ENCODE results near the gene GTF3C5. TPM values are rescaled to one million over a fixed set of nuclear protein-coding genes. Genes with fewer than 3 reads are reported as not detected.

The GTF3C5 gene
- total and polyA plus RNA-seq, 9 of the 15 experiments (the other 6 are each of a cell fraction or from before 2014, with no cell fraction given), result 3.8 to 118 (median 83.7) TPM

DNA sequence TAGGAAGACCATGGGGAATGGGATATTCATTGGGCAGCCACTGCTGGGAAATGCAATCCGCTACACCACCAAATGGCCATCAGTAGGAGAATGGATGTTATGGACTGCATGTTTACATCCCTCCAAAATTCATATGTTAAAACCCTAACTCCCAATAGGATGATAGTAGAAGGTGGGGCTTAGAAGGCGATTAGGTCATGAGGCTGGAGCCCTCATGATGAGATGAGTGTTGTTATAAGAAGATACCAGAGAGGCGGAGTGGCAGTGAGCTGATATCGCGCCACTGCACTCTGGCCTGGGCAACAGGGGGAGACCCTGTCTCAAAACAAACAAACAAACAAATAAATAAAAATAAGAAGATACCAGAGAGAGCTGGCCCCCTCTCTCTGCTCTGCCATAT, 16.1 kb upstream of the GTF3C5 start:
- no peaks in the 10 kb centered on the region for H3K9me1 ChIP-seq (ENCODE audit: control insufficient read depth, insufficient read depth, low read length)
- intact Hi-C loops (cut with micrococcal nuclease), result loop anchor here (10.0 kb wide), 1 partner anchor 1150 kb away; the partner anchor contains the start of gene RNU6ATAC
- H3K4me2 ChIP-seq (ENCODE audit: insufficient read depth, low read length), result no peak overlapping the region
- in situ Hi-C loops (cut with MboI), result no loop called here
- no peaks in the 10 kb centered on the region for H3K79me2 ChIP-seq (ENCODE audit: control insufficient read depth, insufficient read depth, low read length)
- H3K36me3 ChIP-seq (ENCODE audit: control insufficient read depth, insufficient read depth, low read length), result no peaks in the 10 kb centered on the region
- ChIA-PET POLR2A (interaction anchor here (1.0 to 2.4 kb wide), 2 partner anchors 10 to 16 kb away, joined by 3 to 11 read pairs; partner anchors contain the start of gene GTF3C5), CTCF (ENCODE audit: low intra/inter-chr PET ratio) (no interaction called here)
- peak overlapping the region; percentile 16; the same call in 1 of the 3 replicates for H3K27ac ChIP-seq (ENCODE audit: extremely low read depth, low read depth, low read length)
- H2AFZ ChIP-seq (ENCODE audit: low read depth, low read length), result peak overlapping the region; percentile 69
- peak; percentile 37 for FAIRE-seq
- DNase-seq (ENCODE audit: extremely low read depth in 1 of 4, low spot score in 3 of 4), result peak in 1 of 4 experiments; percentile 34
- peaks cover 0 to 14% of the 10 kb centered on the region in 2 experiments; a peak in 2 of 5 replicates for H3K4me1 ChIP-seq (replicated peaks in 1 of 2; ENCODE audit: control insufficient read depth in 2 of 2, insufficient read depth in 2 of 2, low read length in 2 of 2)
- BruUV-seq (replicated peaks), result no TSS peak
- H3K4me3 ChIP-seq, result no peak overlapping the region
- 47% methylated on average over 5 of the region's 5 CpGs for WGBS (ENCODE audit: insufficient coverage, low coverage, missing lambda C conversion rate)
- no peaks in the 10 kb centered on the region for H4K20me1 ChIP-seq (replicated peaks; ENCODE audit: control insufficient read depth, insufficient read depth, low read length)
- H3K9me3 ChIP-seq (replicated peaks; ENCODE audit: control insufficient read depth, insufficient read depth, low read depth, low read length), result no peaks in the 10 kb centered on the region; the same call in 1 of the 2 replicates
- H3K27me3 ChIP-seq (ENCODE audit: control insufficient read depth in 2 of 2, insufficient read depth in 2 of 2, low read length in 2 of 2), result no peaks in the 10 kb centered on the region
- ATAC-seq, result peak; percentile 67
- no peak overlapping the region for H3K9ac ChIP-seq (ENCODE audit: insufficient read depth in 1 of 2, low read depth in 2 of 2, low read length in 2 of 2)
- TF ChIP-seq, protein P1, sequence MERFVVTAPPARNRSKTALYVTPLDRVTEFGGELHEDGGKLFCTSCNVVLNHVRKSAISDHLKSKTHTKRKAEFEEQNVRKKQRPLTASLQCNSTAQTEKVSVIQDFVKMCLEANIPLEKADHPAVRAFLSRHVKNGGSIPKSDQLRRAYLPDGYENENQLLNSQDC (CRISPR knock-in tag; IDR thresholded peaks at IDR 0.05), result no peak
- TF ChIP-seq ARID1B (IDR thresholded peaks at IDR 0.05) (peak; percentile 23; the same call in 1 of the 2 replicates), YY1 (IDR thresholded peaks at IDR 0.05; ENCODE audit: borderline replicate concordance in 1 of 3, control insufficient read depth in 1 of 3, extremely low read depth in 1 of 3, insufficient read depth in 3 of 3, insufficient read length in 1 of 3, insufficient replicate concordance in 2 of 3, low read depth in 1 of 3, low read length in 2 of 3) (no peak), EP400 (IDR thresholded peaks at IDR 0.05) (no peak), CBFA2T2 (conservative IDR thresholded peaks at IDR 0.05) (no peak), ZNF644 (tag; IDR thresholded peaks at IDR 0.05; ENCODE audit: low read depth) (0 out of 2 replicates have a peak, but pooled peaks have one; percentile 37), NEUROD1 (IDR thresholded peaks at IDR 0.05; ENCODE audit: borderline replicate concordance, low read depth, low read length, partially characterized antibody) (no peak), CBFA2T3 (IDR thresholded peaks at IDR 0.05) (peak; percentile 45; the same call in 1 of the 2 replicates)
- TF ChIP-seq, protein P2, sequence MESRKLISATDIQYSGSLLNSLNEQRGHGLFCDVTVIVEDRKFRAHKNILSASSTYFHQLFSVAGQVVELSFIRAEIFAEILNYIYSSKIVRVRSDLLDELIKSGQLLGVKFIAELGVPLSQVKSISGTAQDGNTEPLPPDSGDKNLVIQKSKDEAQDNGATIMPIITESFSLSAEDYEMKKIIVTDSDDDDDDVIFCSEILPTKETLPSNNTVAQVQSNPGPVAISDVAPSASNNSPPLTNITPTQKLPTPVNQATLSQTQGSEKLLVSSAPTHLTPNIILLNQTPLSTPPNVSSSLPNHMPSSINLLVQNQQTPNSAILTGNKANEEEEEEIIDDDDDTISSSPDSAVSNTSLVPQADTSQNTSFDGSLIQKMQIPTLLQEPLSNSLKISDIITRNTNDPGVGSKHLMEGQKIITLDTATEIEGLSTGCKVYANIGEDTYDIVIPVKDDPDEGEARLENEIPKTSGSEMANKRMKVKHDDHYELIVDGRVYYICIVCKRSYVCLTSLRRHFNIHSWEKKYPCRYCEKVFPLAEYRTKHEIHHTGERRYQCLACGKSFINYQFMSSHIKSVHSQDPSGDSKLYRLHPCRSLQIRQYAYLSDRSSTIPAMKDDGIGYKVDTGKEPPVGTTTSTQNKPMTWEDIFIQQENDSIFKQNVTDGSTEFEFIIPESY (CRISPR knock-in tag; IDR thresholded peaks at IDR 0.05), result no peak
- TF ChIP-seq, protein P3, sequence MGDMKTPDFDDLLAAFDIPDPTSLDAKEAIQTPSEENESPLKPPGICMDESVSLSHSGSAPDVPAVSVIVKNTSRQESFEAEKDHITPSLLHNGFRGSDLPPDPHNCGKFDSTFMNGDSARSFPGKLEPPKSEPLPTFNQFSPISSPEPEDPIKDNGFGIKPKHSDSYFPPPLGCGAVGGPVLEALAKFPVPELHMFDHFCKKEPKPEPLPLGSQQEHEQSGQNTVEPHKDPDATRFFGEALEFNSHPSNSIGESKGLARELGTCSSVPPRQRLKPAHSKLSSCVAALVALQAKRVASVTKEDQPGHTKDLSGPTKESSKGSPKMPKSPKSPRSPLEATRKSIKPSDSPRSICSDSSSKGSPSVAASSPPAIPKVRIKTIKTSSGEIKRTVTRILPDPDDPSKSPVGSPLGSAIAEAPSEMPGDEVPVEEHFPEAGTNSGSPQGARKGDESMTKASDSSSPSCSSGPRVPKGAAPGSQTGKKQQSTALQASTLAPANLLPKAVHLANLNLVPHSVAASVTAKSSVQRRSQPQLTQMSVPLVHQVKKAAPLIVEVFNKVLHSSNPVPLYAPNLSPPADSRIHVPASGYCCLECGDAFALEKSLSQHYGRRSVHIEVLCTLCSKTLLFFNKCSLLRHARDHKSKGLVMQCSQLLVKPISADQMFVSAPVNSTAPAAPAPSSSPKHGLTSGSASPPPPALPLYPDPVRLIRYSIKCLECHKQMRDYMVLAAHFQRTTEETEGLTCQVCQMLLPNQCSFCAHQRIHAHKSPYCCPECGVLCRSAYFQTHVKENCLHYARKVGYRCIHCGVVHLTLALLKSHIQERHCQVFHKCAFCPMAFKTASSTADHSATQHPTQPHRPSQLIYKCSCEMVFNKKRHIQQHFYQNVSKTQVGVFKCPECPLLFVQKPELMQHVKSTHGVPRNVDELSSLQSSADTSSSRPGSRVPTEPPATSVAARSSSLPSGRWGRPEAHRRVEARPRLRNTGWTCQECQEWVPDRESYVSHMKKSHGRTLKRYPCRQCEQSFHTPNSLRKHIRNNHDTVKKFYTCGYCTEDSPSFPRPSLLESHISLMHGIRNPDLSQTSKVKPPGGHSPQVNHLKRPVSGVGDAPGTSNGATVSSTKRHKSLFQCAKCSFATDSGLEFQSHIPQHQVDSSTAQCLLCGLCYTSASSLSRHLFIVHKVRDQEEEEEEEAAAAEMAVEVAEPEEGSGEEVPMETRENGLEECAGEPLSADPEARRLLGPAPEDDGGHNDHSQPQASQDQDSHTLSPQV (IDR thresholded peaks at IDR 0.05), result 0 out of 2 replicates have a peak, but pooled peaks have one; percentile 6
- TF ChIP-seq, protein P4, sequence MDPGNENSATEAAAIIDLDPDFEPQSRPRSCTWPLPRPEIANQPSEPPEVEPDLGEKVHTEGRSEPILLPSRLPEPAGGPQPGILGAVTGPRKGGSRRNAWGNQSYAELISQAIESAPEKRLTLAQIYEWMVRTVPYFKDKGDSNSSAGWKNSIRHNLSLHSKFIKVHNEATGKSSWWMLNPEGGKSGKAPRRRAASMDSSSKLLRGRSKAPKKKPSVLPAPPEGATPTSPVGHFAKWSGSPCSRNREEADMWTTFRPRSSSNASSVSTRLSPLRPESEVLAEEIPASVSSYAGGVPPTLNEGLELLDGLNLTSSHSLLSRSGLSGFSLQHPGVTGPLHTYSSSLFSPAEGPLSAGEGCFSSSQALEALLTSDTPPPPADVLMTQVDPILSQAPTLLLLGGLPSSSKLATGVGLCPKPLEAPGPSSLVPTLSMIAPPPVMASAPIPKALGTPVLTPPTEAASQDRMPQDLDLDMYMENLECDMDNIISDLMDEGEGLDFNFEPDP (CRISPR knock-in tag; IDR thresholded peaks at IDR 0.05), result no peak
